ENCODE measurements around the gene TBC1D1.

The TBC1D1 gene

DNA sequence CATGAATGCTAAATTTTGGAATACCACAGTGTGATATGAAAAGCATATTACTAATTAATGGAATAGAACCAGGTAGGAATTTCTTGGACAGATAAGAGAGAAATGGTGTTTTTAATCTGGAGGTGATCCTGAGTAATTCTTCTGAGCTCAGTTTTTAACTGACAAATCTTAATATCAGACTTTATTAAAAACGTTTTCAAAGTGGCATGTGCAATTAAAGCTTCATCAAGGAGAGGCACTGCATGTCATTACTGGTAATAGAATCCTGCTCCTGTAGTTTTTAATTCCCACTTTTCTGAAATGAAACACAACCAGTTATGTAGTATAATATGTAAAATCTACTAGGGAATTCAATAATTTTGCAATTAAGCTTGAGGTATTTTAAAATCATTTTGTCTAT lies 62.3 kb downstream of the TBC1D1 start:
- no peak overlapping the region for H3K4me3 ChIP-seq (ENCODE audit: low read depth, low read length)
- TF ChIP-seq, protein P1, sequence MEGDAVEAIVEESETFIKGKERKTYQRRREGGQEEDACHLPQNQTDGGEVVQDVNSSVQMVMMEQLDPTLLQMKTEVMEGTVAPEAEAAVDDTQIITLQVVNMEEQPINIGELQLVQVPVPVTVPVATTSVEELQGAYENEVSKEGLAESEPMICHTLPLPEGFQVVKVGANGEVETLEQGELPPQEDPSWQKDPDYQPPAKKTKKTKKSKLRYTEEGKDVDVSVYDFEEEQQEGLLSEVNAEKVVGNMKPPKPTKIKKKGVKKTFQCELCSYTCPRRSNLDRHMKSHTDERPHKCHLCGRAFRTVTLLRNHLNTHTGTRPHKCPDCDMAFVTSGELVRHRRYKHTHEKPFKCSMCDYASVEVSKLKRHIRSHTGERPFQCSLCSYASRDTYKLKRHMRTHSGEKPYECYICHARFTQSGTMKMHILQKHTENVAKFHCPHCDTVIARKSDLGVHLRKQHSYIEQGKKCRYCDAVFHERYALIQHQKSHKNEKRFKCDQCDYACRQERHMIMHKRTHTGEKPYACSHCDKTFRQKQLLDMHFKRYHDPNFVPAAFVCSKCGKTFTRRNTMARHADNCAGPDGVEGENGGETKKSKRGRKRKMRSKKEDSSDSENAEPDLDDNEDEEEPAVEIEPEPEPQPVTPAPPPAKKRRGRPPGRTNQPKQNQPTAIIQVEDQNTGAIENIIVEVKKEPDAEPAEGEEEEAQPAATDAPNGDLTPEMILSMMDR (IDR thresholded peaks at IDR 0.05; ENCODE audit: insufficient read depth, low read depth, low read length, missing control alignments) = no peak
- DNase-seq (ENCODE audit: low read depth) = no peak

DNA sequence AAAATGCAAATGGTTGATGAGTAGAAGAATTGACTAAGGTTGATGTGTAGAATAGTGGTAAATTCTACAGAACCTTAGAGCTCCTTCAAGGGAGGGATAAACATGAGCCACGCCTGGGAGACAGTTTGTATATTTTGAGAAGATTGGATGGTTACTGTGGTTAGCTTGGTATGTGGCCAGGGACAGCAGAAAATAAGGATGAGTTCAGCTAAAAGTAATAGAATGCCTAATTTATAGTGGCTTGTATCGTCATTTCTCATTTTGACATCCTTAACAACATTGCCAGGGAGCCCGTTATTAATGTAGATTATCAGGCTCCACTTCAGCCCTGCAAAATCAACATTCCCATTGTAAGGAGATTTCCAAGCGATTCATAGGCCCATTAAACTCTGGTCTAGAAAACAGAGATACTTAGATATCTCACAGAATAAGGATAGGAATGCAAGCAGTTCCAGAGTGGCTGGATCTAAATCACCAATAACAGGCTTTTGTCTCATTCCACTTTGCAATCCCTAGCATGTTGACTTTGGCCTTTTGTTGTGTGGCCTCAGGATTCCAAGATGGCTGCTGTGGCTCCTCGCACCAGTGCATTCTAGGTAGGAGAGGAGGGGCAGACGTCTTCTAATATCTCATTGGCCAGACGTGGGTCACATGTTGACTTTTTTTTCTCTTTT lies 62.9 kb downstream of the TBC1D1 start:
- TF ChIP-seq, protein P1 (IDR thresholded peaks at IDR 0.05; ENCODE audit: insufficient read depth, low read depth, low read length, missing control alignments) = no peak
- no peak for DNase-seq (ENCODE audit: low read depth)
- H3K4me3 ChIP-seq (ENCODE audit: low read depth, low read length) = no peak overlapping the region

DNA sequence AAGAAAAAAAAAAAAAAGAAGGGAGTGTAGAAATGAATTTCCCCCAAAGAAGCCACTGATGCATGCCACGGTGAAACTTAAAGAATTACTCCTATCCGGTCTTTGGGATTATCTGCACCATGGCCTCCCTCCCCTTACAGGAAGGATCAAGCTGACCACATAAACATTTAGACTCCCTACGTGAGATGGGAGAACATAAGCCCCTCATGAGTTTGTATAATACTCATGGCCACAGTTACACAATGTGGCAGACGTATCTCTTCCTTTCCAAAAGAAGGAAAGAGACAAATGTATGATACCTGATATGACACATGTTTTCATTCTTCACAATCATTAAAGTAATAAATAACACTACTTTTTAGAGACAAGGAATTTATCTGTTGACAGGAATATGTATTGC lies 66.1 kb downstream of the TBC1D1 start:
- H3K4me3 ChIP-seq (ENCODE audit: low read depth, low read length) = no peak overlapping the region
- TF ChIP-seq, protein P1 (IDR thresholded peaks at IDR 0.05; ENCODE audit: insufficient read depth, low read depth, low read length, missing control alignments) = no peak
- no peak for DNase-seq (ENCODE audit: low read depth)

DNA sequence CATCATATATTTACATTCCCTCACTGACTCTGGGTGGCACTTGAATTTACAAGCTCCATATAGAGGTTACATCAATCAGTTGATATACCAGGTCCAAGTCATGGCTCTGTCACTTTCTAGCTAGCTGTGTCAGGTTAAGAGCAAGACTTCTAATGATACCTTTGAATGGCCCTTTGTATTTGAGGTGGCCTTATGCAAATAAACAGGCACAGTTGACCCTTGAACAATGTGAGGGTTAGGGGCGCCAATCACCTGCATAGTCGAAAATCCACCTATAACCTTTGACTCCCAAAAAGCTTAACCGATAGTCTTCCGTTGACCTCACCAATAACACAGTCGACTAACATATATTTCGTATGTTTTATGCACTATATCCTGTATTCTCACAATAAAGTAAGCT lies 68.0 kb downstream of the TBC1D1 start:
- no peak overlapping the region for H3K4me3 ChIP-seq (ENCODE audit: low read depth, low read length)
- no peak for DNase-seq (ENCODE audit: low read depth)
- TF ChIP-seq, protein P1 (IDR thresholded peaks at IDR 0.05; ENCODE audit: insufficient read depth, low read depth, low read length, missing control alignments) = no peak

DNA sequence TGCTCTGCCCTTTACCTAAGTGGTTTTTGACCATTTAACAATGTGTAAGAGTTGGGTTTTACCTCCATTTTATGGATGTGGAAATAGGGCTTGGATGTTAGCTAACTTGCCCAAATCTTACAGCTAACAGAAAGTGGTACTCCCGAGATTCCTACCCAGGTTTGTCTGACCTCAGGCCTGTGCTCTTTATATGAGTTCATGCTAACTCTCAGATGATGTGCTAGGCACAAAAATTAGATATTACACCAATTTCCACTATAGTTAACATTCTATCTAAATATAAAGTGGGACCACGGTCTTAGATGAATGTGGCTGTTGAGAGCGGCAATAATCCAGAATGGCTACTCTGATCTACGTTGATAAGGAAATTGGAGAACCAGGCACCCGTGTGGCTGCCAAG lies 69.2 kb downstream of the TBC1D1 start, which contains the start of gene PTTG2:
PTTG2 (plus strand) TSS at position 301 of the 400 bp plus-strand sequence; CDS start at position 338, 37 bp downstream.
- TF ChIP-seq, protein P1 (IDR thresholded peaks at IDR 0.05; ENCODE audit: insufficient read depth, low read depth, low read length, missing control alignments) = no peak
- no peak within 1 kb of the TSS for H3K4me3 ChIP-seq (ENCODE audit: low read depth, low read length)
- no peak for DNase-seq (ENCODE audit: low read depth)

DNA sequence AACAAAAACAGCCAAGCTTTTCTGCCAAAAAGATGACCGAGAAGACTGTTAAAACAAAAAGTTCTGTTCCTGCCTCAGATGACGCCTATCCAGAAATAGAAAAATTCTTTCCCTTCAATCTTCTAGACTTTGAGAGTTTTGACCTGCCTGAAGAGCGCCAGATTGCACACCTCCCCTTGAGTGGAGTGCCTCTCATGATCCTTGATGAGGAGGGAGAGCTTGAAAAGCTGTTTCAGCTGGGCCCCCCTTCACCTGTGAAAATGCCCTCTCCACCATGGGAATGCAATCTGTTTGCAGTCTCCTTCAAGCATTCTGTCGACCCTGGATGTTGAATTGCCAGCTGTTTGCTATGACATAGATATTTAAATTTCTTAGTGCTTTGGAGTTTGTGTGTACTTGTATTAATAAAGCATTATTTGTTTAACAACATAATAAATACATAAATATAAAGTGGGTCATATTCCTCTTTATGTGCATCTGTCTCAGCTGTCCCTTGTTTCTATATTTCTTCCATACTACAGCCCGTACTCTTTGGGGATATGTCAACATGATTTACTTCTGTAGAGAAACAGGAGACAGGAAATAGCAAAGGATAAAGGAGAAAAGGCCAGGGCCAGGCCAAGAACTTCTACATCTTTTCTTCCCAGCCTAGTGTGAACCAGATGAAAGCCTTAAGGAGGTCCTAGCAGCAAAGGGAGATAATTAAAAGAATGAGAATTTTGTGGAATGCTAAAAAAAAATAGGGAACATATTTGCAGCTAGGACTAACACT lies 70.0 kb downstream of the TBC1D1 start:
- TF ChIP-seq, protein P1 (IDR thresholded peaks at IDR 0.05; ENCODE audit: insufficient read depth, low read depth, low read length, missing control alignments) = no peak
- no peak for DNase-seq (ENCODE audit: low read depth)
- H3K4me3 ChIP-seq (ENCODE audit: low read depth, low read length) = no peak overlapping the region

Measured in GM12865 (cell line).